ENCODE measurements around the gene EPAS1.

Gene EPAS1

GRCh38 chr2:46414701-46415100, 117.5 kb downstream of the EPAS1 start:
- CTCF ChIA-PET, result no interaction called here
- POLR2A ChIA-PET, result no interaction called here

GRCh38 chr2:46416280-46416679, 119.1 kb downstream of the EPAS1 start:
- DNase-seq (ENCODE audit: extremely low spot score), result no peak
- CTCF ChIA-PET, result no interaction called here
- no peak for TF ChIP-seq ARNT (IDR thresholded peaks at IDR 0.05)
- no peak for TF ChIP-seq SUZ12 (IDR thresholded peaks at IDR 0.05)
- no peak for TF ChIP-seq ELF4 (IDR thresholded peaks at IDR 0.05)
- TF ChIP-seq FOXK2 (IDR thresholded peaks at IDR 0.05), result no peak
- POLR2A ChIA-PET, result no interaction called here

More at GRCh38 chr2:46414701-46415100, 117.5 kb downstream of the EPAS1 start:
- no peak for DNase-seq (ENCODE audit: extremely low spot score)
- TF ChIP-seq FOXK2 (IDR thresholded peaks at IDR 0.05) (no peak), LEF1 (IDR thresholded peaks at IDR 0.05; ENCODE audit: borderline replicate concordance) (no peak), ELF4 (IDR thresholded peaks at IDR 0.05) (no peak), NFRKB (IDR thresholded peaks at IDR 0.05) (no peak), TARDBP (IDR thresholded peaks at IDR 0.05) (no peak), ARNT (IDR thresholded peaks at IDR 0.05) (no peak)

GRCh38 chr2:46416739-46417403, 119.7 kb downstream of the EPAS1 start:
- DNase-seq (ENCODE audit: extremely low spot score), result no peak
- TF ChIP-seq SUZ12 (IDR thresholded peaks at IDR 0.05) (no peak), ZNF384 (IDR thresholded peaks at IDR 0.05) (no peak), L3MBTL2 (conservative IDR thresholded peaks at IDR 0.05) (no peak), NFRKB (IDR thresholded peaks at IDR 0.05) (no peak), PKNOX1 (IDR thresholded peaks at IDR 0.05) (no peak), FOXK2 (IDR thresholded peaks at IDR 0.05) (no peak), CTBP1 (IDR thresholded peaks at IDR 0.05; ENCODE audit: borderline replicate concordance) (no peak), FOXM1 (IDR thresholded peaks at IDR 0.05; ENCODE audit: borderline replicate concordance) (no peak), BHLHE40 (IDR thresholded peaks at IDR 0.05; ENCODE audit: borderline replicate concordance) (no peak), ARNT (IDR thresholded peaks at IDR 0.05) (no peak), ELF4 (IDR thresholded peaks at IDR 0.05) (no peak), LEF1 (IDR thresholded peaks at IDR 0.05; ENCODE audit: borderline replicate concordance) (no peak), FOXA1 (IDR thresholded peaks at IDR 0.05) (no peak), SP1 (IDR thresholded peaks at IDR 0.05) (no peak), TARDBP (IDR thresholded peaks at IDR 0.05) (no peak), HDGF (IDR thresholded peaks at IDR 0.05; ENCODE audit: borderline replicate concordance) (no peak)
- POLR2A ChIA-PET, result no interaction called here
- CTCF ChIA-PET, result no interaction called here

- ChIA-PET POLR2A (no interaction called here), CTCF (no interaction called here)
- no peak for DNase-seq (ENCODE audit: extremely low spot score)
- no peak for TF ChIP-seq SP1 (IDR thresholded peaks at IDR 0.05)
- no peak for TF ChIP-seq NFRKB (IDR thresholded peaks at IDR 0.05)
- TF ChIP-seq FOXK2 (IDR thresholded peaks at IDR 0.05), result no peak
- no peak for TF ChIP-seq ZNF384 (IDR thresholded peaks at IDR 0.05)
Observed at GRCh38 chr2:46420945-46421344, 123.7 kb downstream of the EPAS1 start.

GRCh38 chr2:46421361-46421760, 124.2 kb downstream of the EPAS1 start:
- TF ChIP-seq BHLHE40 (IDR thresholded peaks at IDR 0.05; ENCODE audit: borderline replicate concordance) (no peak), SUZ12 (IDR thresholded peaks at IDR 0.05) (no peak), ZNF384 (IDR thresholded peaks at IDR 0.05) (no peak), TARDBP (IDR thresholded peaks at IDR 0.05) (no peak), CTBP1 (IDR thresholded peaks at IDR 0.05; ENCODE audit: borderline replicate concordance) (no peak)
- ChIA-PET POLR2A (no interaction called here), CTCF (no interaction called here)
- DNase-seq (ENCODE audit: extremely low spot score), result no peak

GRCh38 chr2:46422717-46423394, 125.6 kb downstream of the EPAS1 start:
- ChIA-PET CTCF (no interaction called here), POLR2A (no interaction called here)
- TF ChIP-seq LEF1 (IDR thresholded peaks at IDR 0.05; ENCODE audit: borderline replicate concordance) (no peak), ZNF384 (IDR thresholded peaks at IDR 0.05) (no peak), PKNOX1 (IDR thresholded peaks at IDR 0.05) (peak; percentile 16; the same call in 1 of the 2 replicates), ARNT (IDR thresholded peaks at IDR 0.05) (no peak), ELF4 (IDR thresholded peaks at IDR 0.05) (no peak), CTBP1 (IDR thresholded peaks at IDR 0.05; ENCODE audit: borderline replicate concordance) (no peak)
- DNase-seq (ENCODE audit: extremely low spot score), result no peak

GRCh38 chr2:46424937-46425336, 127.7 kb downstream of the EPAS1 start:
- ChIA-PET CTCF (no interaction called here), POLR2A (no interaction called here)
- TF ChIP-seq FOXA1 (IDR thresholded peaks at IDR 0.05) (no peak), LEF1 (IDR thresholded peaks at IDR 0.05; ENCODE audit: borderline replicate concordance) (no peak), FOXK2 (IDR thresholded peaks at IDR 0.05) (no peak), ARNT (IDR thresholded peaks at IDR 0.05) (no peak), NFRKB (IDR thresholded peaks at IDR 0.05) (no peak), CTBP1 (IDR thresholded peaks at IDR 0.05; ENCODE audit: borderline replicate concordance) (no peak), BHLHE40 (IDR thresholded peaks at IDR 0.05; ENCODE audit: borderline replicate concordance) (no peak), SUZ12 (IDR thresholded peaks at IDR 0.05) (no peak), FOXM1 (IDR thresholded peaks at IDR 0.05; ENCODE audit: borderline replicate concordance) (no peak), SP1 (IDR thresholded peaks at IDR 0.05) (no peak), PKNOX1 (IDR thresholded peaks at IDR 0.05) (no peak), HDGF (IDR thresholded peaks at IDR 0.05; ENCODE audit: borderline replicate concordance) (no peak), ZNF384 (IDR thresholded peaks at IDR 0.05) (no peak), TARDBP (IDR thresholded peaks at IDR 0.05) (no peak), ELF4 (IDR thresholded peaks at IDR 0.05) (no peak), L3MBTL2 (conservative IDR thresholded peaks at IDR 0.05) (no peak)
- no peak for DNase-seq (ENCODE audit: extremely low spot score)

Data from HEK293T (cell line).